Measurements from ENCODE around the gene IPO9.

DNA sequence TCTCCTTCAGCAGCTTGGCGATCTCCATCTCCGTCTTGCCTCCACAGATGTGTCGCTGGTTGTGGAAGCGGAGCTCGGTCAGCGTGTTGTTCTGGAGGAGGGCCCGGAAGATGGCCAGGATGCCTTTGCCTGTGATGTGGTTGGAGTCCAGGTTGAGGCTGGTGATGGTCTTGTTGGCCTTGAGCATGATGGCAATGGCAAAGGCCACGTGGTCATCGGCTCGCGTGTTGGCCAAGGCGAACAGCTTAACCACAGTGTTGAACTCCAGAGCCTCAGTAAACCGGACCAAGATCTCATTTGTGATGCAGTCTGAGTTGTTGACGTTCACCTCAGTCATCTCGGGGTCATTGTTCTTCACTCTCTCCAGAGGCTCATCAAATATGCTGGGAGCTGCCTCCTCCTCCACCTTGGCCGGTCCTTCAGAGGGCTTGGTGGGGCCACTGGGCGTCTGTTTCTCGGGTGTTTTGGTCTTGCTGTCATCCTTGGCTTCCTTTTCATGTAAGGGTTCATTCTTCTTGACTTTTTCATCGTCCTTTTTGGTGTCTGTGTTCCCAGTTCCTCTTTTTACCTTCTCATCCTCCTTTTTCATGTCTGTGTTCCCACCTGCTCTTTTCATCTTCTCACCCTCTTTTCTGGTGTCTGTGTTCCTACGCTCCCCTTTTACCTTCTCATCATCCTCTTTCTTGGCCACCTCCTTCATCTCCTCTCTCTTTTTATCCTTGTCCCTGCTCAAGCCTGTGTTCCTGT lies 70.9 kb downstream of the IPO9 start:
- TF ChIP-seq CTCF (IDR thresholded peaks at IDR 0.05), result no peak
- TF ChIP-seq POLR2A (IDR thresholded peaks at IDR 0.05), result no peak
